Bone marrow (tissue), 2 donors: ENCODE data around the gene SLC35C1.
"Not testable (repeated sequence)": the region's sequence is repeated elsewhere in the genome, so short reads cannot be mapped to it uniquely, and the experiment has no call there.

ENCODE experiments used
- DNase-seq, 2 donors: peaks; one replicate each; lab custom pipeline; 2025; lab: John Stamatoyannopoulos, UW

Gene SLC35C1

GRCh38 chr11:45811109-45811435, 6.1 kb downstream of the SLC35C1 start:
- no peak for DNase-seq

DNA sequence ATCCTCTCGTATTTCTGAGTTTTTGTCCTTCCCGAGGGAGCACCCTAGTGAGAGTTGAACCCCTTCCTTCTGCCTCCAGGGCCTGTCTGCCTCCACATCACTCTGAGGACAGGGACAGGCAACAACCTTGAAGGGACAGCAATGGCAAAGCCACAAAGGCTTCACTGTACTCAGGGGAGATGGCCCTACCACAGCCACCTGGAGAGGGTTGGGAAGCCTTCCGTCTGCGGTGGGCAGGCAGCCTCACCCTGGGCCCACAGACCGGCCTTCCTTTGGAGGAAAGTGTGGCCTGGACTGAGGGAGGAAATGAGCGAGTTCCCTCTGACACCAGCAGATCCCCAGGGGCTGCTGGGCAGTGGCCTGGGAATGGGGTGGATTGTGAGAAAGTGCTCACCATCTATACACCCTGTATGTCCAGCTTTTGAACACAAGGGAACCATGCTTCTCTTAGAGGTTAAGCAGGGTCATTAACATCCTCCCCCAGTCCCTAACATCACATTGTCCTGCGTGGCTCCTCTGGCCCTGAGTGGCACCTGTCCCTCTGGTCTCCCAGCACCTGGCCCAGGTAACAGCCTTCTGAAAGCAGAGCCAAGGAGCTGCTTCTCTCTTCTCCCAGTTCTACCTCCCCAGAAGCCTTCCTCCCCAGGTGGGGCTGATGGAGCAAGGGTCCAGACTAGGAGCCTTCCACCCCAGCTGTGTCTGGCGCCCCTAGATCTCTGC, 6.8 kb downstream of the SLC35C1 start:
- no peak for DNase-seq

DNA sequence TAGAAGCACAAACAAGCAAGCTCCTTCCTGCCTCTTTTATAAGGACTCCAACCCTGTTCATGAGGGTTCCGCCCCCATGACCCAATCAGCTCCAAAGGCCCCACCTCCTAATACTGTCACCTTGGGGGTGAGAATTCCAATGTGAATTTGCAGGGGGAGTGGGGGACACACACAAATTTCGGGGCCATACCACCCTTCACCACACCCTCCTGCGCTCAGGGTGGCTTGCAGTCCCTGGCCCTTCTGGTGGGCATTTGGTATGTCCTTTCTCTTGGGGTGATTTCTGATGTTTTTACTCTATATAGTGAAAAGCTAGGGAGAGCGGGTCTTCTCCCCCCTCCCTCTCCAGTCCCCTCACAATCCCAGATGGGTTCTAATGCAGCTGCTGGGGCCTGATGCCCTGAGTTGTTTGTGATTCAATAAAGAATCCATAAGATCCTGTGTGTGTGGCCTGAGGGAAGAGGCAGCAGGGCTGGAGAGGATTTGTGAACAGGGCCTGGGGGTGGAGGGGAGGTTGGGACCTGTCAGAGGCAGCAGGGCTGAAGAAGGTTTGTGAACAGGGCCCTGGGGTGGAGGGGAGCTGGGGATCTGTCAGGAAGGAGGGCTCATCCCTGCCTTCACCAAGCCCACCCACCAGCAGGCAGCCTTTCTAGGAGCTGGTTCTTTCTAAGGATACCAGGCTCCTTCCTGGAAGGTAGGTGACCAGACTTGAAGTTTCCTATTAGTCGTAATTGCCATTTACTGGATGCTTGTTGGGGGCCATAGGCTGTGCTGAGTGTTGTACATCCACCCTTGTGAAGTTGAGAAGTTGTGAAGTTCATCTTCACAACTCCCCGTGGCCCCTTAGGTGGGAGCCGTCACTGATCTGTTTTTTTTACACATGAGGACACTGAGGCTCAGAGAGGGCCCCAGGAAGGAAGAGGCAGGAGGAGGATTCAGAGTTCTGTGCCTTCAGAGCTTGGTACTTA, 7.9 kb downstream of the SLC35C1 start:
- DNase-seq = no peak

DNA sequence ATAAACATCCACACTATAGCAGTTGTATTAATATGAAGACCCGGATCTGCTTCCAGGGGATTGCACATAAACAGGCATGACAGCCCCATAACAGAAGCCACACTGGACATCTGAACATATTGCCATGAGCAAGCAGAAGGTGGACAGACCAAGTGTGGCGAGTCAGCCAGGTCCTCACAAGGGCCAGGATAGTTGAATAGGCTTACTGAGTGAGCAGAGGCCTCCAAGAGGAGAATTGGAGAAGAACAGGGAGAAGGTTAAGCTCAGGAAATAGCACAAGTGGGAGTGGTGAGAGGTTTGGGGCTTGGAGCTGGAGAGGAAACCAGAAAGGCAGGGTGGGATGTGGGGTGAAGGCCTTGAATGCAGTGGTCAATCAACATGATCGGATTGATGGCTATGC, 10.8 kb downstream of the SLC35C1 start:
- DNase-seq = no peak

GRCh38 chr11:45816614-45817013, 11.7 kb downstream of the SLC35C1 start:
- DNase-seq = no peak

GRCh38 chr11:45817191-45817590, 12.2 kb downstream of the SLC35C1 start:
- DNase-seq = no peak

GRCh38 chr11:45818961-45819605, 14.1 kb downstream of the SLC35C1 start:
- no peak for DNase-seq

- no peak for DNase-seq
These were observed 15.4 kb downstream of the SLC35C1 start for GRCh38 chr11:45820211-45820857.

DNA sequence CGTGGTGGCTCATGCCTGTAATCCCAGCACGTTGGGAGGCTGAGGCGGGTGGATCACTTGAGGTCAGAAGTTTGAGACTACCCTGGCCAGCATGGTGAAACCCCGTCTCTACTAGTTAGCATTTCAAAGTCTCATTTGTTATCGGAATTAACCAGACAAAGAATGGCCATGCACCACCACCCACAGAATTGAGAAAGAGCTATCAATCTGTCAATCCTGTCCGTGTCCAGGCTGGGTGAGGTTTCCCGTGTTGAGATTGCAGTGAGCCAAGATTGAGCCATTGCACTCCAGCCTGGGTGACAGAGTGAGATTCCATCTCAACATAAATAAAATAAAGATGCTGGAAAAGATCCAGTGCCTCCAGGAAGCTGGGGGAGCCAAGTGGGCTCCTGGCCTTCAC, 21.5 kb downstream of the SLC35C1 start:
- DNase-seq = not testable (repeated sequence)

DNA sequence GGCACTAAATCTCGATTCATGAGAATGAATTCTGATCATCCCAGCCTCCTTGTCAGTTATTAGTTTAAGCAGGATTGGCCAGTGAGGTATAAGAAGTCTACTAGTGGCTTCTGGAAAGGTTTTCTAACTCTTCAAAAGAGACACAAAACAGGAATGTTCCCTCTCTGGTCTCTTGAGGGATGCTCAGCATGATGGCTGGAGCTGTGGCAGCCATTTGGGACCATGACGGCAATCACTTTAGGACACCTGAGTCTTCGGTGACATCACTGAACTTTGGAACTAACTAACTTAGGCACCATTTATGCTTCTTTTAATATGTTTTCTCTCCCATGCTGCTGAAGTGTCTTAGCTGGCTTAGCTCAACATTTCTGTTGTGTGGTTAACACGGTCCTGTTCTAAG, 22.2 kb downstream of the SLC35C1 start:
- DNase-seq = no peak

GRCh38 chr11:45828996-45829395, 24.0 kb downstream of the SLC35C1 start:
- DNase-seq = no peak

DNA sequence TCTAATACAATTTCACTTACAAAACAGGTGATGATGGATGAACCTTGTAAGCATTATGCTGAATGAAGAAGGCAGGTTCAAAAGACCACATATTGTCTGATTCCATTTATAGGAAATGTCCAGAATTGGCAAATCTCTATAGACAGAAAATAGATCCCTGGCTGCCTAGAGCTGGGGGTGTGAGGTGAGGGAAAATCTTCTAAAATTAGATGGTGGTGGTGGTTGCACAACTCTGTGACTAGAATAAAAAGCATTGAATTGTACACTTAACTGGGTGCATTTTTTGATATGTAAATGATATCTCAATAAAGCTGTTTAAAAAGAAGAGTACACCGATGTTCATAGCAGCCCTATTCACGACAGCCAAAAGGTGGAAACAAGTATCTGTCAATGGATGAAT, 25.6 kb downstream of the SLC35C1 start:
- DNase-seq = no peak

GRCh38 chr11:45832811-45833441, 28.0 kb downstream of the SLC35C1 start:
- DNase-seq = no peak

DNA sequence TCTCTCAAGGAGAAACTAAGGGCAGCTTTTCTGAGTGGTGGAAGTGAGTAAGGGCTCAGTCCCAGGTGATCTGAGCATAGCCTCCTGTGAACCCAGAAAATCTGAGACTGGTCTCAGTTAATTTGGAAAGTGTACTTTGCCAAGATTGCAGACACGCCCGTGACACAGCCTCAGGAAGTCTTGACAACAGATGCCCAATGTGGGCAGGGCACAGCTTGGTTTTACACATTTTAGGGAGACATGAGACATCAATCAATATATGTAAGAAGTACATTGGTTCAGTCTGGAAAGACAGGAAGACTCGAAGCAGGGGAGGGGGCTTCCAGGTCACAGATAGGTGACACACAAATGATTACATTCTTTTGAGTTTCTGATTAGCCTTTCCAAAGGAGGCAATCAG, 28.8 kb downstream of the SLC35C1 start:
- DNase-seq = no peak

DNA sequence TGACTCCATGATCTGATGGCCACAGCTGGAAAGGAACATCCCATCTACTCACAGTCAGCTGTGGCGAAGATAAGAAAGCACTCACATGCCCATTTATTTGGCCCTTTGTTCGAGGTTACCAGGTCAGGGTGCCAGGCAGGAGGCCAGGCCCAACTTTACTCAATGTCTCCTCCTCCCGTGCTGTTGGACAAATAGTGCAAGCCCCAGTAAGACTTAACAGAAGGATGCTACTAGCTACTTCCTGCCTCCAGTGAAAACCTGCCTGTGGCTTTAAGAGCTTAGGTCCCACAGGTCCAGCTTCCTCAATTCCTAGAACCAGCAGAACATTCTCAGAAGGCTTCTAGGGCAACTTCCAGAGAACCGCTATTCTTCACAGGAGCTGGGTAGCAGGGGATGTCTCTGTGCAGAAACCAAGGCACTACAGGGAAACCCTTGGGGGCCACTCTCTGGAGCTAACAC, 29.4 kb downstream of the SLC35C1 start:
- peak in 1 of 2 donors; percentile 49 for DNase-seq

GRCh38 chr11:45839204-45839603, 34.3 kb downstream of the SLC35C1 start:
- DNase-seq = no peak

DNA sequence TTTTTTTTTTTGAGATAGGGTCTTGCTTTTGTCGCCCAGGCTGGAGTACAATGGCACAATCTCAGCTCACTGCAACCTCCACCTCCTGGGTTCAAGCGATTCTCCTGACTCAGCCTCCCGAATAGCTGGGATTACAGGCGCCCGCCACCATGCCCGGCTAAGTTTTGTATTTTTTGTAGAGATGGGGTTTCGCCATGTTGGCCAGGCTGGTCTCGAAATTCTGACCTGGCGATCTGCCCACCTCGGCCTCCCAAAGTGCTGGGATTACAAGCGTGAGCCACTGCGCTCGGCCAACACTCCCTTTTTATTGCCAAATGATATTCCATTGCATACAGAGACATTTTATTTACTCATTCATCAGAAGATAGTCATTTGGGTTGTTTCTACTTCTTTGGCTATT, 35.3 kb downstream of the SLC35C1 start:
- DNase-seq = not testable (repeated sequence)

DNA sequence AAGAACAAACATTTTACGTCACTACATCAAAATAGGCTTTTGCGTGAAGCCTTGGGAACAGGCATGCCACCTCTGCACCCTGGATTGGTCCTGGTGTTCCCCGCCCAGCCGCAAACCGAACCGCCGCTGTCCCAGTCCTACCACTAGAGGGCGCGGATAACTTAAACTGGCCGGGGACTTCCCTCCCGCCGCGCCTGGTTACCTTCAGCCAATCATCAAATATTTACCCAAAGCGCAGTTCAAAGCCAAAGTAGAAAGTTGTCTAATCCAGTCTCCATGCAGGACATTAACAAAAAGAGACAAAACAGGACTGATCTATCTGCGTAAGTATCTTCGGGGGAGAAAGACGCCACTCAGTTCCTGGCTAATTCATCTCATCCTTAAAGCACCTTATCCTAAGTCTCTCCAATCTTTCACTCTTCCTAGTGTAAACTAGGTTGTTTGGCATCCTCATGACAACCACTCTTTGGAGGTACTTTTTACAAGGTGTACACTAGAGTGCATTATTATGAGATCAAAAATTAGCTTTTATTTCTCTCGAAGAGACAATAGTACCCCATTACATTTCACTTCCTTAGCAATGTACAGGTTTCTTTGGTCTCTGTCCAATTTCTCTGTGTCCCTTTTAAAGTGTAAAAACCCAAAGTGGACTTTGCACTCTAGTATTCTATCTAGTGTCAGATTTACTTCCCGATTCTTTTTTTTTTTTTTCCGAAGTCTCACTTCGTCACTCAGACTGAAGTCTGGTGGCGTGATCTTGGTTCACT, 38.4 kb downstream of the SLC35C1 start:
- peak; percentile 44 to 70 for DNase-seq

DNA sequence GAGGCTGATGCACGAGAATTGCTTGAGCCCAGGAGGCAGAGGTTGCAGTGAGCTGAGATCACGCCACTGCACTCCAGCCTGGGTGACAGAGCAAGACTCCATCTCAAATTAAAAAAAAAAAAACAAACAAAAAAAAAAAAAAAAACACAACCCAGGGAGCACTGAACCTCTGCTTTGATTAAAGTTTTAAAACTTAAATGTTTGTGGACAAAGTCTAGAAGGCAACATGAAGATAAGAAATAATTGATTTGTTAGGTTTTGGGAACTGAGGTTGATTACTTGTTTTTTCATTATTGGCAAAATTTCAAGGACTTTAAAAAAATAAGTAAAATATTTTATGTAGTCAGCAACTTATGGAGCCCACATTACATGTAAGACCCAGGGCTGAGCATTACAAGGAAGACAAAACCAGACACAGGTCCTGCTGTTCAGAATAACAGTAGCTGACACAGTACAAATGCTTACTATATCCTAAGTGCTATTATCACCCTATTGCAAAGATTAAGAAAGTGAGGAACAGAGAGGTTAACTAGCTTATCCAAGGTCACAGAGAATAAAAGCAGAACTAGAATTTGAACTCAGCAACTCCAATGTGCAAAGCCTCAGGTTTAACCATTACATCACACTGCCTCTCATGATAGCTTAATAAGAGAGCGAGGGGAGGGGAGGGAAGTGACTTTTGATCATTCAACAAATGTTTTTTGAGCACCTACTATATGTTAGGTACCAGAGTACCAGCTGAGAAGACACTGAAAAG, 40.1 kb downstream of the SLC35C1 start:
- DNase-seq = no peak

DNA sequence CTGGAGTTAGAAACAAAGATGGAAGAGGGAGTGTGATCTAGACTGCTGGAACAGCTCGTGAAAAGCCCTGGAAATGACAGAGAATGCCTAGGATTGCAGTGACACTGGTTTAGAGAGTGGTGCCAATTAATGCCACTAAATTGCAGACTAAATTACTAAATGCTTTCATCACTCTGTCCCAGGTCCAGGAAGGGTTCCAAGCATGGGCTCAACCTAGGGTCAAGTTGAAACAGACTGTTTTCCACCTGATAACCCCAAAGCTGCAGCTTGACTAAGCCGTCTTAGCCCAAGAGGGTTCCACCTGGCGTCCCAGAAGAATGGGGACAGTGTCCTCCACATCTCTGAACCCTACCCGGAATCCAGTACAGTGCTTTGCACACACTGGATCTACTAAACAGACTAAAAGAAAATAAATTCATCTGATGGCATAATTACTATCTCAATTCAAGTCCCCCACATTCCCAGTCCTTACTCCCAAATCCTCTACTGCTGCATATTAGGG, 41.3 kb downstream of the SLC35C1 start:
- DNase-seq = no peak
